ENCODE results near the gene NTHL1.

DNA sequence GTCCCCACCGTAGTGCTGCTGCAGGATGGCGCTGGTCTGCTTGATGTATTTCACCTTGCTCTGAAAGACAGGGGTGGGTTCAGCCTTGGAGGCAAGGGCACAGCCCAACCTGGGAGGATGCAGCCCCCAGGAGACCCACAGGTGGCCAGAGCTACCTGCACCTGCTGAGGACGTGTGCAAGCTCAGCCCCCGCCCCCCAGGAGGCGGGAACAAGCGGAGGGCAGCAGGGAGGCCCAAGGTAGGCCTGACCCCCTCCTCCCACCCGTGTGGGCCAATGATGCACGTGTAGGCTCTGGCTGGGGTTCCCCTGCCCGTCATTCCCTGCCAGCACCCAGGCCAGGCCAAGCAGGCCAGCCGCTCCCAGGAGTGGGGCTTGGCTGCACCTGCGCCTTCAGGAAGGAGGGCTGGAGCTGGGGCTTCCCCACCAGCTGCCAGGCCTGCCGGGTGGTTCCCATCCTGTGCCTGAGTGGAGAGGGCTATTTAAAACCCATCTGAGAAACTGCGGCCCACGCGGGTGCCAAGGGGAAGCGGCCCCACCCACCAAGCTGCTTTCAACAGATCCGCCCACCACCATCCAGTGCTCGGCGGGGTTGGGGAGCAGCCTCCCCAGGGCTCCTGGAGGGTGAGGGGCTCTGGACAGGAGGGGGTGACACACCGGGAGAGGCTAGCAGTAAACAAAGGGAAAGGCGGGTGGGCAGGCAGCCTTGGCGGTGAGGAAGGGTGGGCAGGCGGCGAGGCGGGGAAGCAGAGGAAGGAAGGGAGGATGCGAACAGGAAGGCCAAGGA, 3.8 kb downstream of the NTHL1 start:
- TF ChIP-seq, protein P1, sequence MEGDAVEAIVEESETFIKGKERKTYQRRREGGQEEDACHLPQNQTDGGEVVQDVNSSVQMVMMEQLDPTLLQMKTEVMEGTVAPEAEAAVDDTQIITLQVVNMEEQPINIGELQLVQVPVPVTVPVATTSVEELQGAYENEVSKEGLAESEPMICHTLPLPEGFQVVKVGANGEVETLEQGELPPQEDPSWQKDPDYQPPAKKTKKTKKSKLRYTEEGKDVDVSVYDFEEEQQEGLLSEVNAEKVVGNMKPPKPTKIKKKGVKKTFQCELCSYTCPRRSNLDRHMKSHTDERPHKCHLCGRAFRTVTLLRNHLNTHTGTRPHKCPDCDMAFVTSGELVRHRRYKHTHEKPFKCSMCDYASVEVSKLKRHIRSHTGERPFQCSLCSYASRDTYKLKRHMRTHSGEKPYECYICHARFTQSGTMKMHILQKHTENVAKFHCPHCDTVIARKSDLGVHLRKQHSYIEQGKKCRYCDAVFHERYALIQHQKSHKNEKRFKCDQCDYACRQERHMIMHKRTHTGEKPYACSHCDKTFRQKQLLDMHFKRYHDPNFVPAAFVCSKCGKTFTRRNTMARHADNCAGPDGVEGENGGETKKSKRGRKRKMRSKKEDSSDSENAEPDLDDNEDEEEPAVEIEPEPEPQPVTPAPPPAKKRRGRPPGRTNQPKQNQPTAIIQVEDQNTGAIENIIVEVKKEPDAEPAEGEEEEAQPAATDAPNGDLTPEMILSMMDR (IDR thresholded peaks at IDR 0.05; ENCODE audit: low read length), result no peak
- TF ChIP-seq EZH2phosphoT487 (IDR thresholded peaks at IDR 0.05; ENCODE audit: low read length), result no peak

Measured in MM.1S (cell line).